Ectodermal cell (in vitro differentiated cells): Measurements from ENCODE around the gene HTR3E.
A peak's percentile ranks its signal among the peaks of the same experiment; 100 is the strongest.

ENCODE experiments used
- H3K27ac ChIP-seq: 2 replicates; pipeline ENCODE4 v1.7.0; 2013; ENCODE audit warnings: mild to moderate bottlenecking, low read depth, low read length; ENCODE audit not compliant: insufficient read depth, poor library complexity, severe bottlenecking
- H3K27me3 ChIP-seq: 2 replicates; pipeline ENCODE4 v1.7.0; 2013; ENCODE audit warnings: mild to moderate bottlenecking, low read length; ENCODE audit not compliant: insufficient read depth, control insufficient read depth, poor library complexity, severe bottlenecking
- H3K36me3 ChIP-seq: one replicate; pipeline ENCODE4 v1.7.0; 2013; ENCODE audit warnings: low read length; ENCODE audit not compliant: control insufficient read depth, insufficient read depth
- H3K4me1 ChIP-seq: one replicate; pipeline ENCODE4 v1.7.0; 2013; ENCODE audit warnings: low read length; ENCODE audit not compliant: control insufficient read depth, insufficient read depth
- H3K4me3 ChIP-seq: 2 replicates; pipeline ENCODE4 v1.7.0; 2013; ENCODE audit warnings: low read depth, low read length, control low read depth; ENCODE audit not compliant: insufficient read depth
- H3K9me3 ChIP-seq: 2 replicates; pipeline ENCODE4 v1.7.0; 2013; ENCODE audit warnings: mild to moderate bottlenecking, low read length, moderate library complexity; ENCODE audit not compliant: control insufficient read depth
- WGBS, 2 experiments: methylation state at CpG; one replicate each; pipeline ENCODE4 v1.1.7; 2013; ENCODE audit warnings: missing lambda C conversion rate in 2 of 2; 5-methylcytosine and 5-hydroxymethylcytosine counted together

The HTR3E gene

GRCh38 chr3:184135149-184135910, 38.5 kb downstream of the HTR3E start, which contains the start of gene EIF2B5:
EIF2B5 (plus strand) TSS chr3:184135358; CDS start chr3:184135386, 28 bp downstream.
- H3K4me1 ChIP-seq, result no peaks in the 10 kb centered on the region
- peaks cover 3% of the 10 kb centered on the region for H3K27me3 ChIP-seq
- peak within 1 kb of the TSS; percentile 72 for H3K4me3 ChIP-seq
- no peaks in the 10 kb centered on the region for H3K9me3 ChIP-seq
- WGBS, 2 experiments, result 0% methylated on average over 56 of the region's 56 CpGs
- no peak within 1 kb of the TSS for H3K27ac ChIP-seq
- H3K36me3 ChIP-seq, result no peaks in the 10 kb centered on the region

DNA sequence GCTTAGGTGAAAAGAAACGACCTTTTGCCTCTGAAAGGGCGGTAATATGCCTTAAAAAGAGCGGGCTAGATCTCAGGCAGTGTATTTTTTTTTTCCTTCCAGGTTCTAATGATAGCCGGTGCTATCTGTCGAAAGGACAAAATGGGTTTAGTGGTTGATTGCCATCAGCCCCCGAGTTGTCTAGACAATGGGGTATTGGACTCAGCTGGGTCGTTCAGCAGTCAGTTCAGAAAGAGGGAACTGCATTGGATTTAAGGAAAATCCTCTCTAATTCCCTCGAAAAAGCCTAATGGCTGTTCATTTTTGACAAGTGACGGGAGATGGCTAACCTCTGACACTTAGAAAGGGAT, 39.0 kb downstream of the HTR3E start:
- H3K4me3 ChIP-seq, result peak overlapping the region; percentile 72
- H3K9me3 ChIP-seq, result no peaks in the 10 kb centered on the region
- WGBS, 2 experiments, result 10 to 13% methylated on average over 9 of the region's 9 CpGs
- no peaks in the 10 kb centered on the region for H3K36me3 ChIP-seq
- no peaks in the 10 kb centered on the region for H3K4me1 ChIP-seq
- no peak overlapping the region for H3K27ac ChIP-seq
- peaks cover 3% of the 10 kb centered on the region for H3K27me3 ChIP-seq

- Histone ChIP-seq H3K27ac (no peak overlapping the region), H3K4me3 (no peak overlapping the region), H3K9me3 (no peaks in the 10 kb centered on the region), H3K27me3 (no peaks in the 10 kb centered on the region), H3K4me1 (no peaks in the 10 kb centered on the region), H3K36me3 (peaks cover 16% of the 10 kb centered on the region)
- 96% methylated on average over 10 of the region's 10 CpGs for WGBS, 2 experiments
Observed at GRCh38 chr3:184140436-184140835, 43.6 kb downstream of the HTR3E start.

GRCh38 chr3:184142199-184142598, 45.3 kb downstream of the HTR3E start:
- Histone ChIP-seq H3K27ac (no peak overlapping the region), H3K9me3 (no peaks in the 10 kb centered on the region), H3K27me3 (no peaks in the 10 kb centered on the region), H3K36me3 (peaks cover 23% of the 10 kb centered on the region), H3K4me1 (no peaks in the 10 kb centered on the region), H3K4me3 (no peak overlapping the region)
- whole genome bisulfite sequencing, 2 experiments, result 96 to 97% methylated on average over 7 of the region's 7 CpGs

- Histone ChIP-seq H3K27ac (no peak overlapping the region), H3K9me3 (no peaks in the 10 kb centered on the region), H3K4me3 (no peak overlapping the region), H3K27me3 (no peaks in the 10 kb centered on the region), H3K4me1 (no peaks in the 10 kb centered on the region), H3K36me3 (peaks cover 23% of the 10 kb centered on the region)
- 91 to 94% methylated on average over 3 of the region's 3 CpGs for WGBS, 2 experiments
Observed at GRCh38 chr3:184143327-184143726, 46.5 kb downstream of the HTR3E start.

DNA sequence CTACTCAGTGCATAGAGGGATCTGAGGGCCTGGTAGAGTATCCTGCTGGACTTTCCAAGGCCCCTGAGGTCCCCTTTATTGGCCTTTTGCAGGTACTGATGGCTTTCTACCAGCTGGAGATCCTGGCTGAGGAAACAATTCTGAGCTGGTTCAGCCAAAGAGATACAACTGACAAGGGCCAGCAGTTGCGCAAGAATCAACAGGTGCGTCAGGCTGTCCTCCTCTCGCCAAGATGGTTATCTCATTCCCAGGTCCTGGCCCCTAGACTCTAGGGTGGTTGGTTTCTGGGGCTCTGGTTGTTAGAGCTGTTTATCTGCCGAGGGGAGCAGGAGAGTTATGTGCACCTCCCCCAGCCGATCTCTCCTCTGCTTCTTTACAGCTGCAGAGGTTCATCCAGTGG, 47.6 kb downstream of the HTR3E start:
- Histone ChIP-seq H3K36me3 (peaks cover 23% of the 10 kb centered on the region), H3K4me3 (no peak overlapping the region), H3K27ac (no peak overlapping the region), H3K27me3 (no peaks in the 10 kb centered on the region), H3K4me1 (no peaks in the 10 kb centered on the region), H3K9me3 (no peaks in the 10 kb centered on the region)
- 94 to 95% methylated on average over 5 of the region's 5 CpGs for WGBS, 2 experiments

DNA sequence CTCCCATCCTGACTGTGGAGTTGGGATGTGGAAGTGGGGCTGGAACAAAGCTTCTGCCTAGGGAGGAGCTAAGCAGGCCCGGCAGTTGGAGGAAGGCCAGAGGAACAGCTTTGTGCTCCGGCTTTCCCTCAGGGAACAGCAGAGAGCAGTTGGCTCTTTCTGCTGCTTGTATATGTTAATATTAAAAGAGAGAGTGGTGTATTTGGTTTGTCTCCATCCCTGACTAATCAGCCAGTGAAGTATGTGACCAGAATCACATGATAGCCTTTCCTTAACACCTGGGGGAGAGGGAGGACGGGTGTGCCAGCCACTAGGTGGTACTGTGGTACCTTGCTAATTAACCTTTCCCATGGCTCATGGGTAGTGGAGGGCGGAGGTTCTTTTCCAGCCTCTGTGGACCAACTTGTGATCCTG, 48.3 kb downstream of the HTR3E start:
- 82 to 86% methylated on average over 4 of the region's 4 CpGs for WGBS, 2 experiments
- Histone ChIP-seq H3K27ac (no peak overlapping the region), H3K27me3 (no peaks in the 10 kb centered on the region), H3K9me3 (no peaks in the 10 kb centered on the region), H3K4me3 (no peak overlapping the region), H3K4me1 (no peaks in the 10 kb centered on the region), H3K36me3 (peaks cover 23% of the 10 kb centered on the region)

DNA sequence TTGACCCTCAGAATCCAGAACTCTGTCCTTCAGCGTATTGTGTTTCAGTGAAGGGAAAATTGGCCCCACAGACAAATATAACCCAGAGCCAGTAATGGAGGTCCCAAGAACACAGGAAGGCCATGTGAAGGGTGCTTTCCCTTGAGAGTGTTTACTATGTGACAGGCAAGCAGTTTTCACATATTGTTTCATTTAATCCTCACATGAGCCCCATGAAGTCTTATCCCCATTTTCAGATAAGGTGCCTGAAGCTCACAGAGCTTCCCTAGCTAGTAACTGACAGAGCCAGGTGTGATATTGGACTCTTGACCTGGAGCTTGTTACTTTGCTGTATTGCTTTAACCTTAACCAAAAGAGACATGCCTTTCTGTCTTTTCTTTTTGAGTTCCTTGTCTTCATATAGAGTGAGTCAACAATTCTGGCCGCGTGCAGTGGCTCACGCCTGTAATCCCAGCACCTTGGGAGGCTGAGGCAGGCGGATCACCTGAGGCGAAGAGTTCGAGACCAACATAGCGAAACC, 48.9 kb downstream of the HTR3E start:
- H3K4me1 ChIP-seq, result no peaks in the 10 kb centered on the region

GRCh38 chr3:184148076-184148475, 51.2 kb downstream of the HTR3E start:
- no peak overlapping the region for H3K4me3 ChIP-seq
- H3K4me1 ChIP-seq, result no peaks in the 10 kb centered on the region
- peaks cover 22% of the 10 kb centered on the region for H3K36me3 ChIP-seq
- no peaks in the 10 kb centered on the region for H3K27me3 ChIP-seq
- H3K27ac ChIP-seq, result no peak overlapping the region
- H3K9me3 ChIP-seq, result no peaks in the 10 kb centered on the region
- WGBS, 2 experiments, result 95 to 98% methylated on average over 3 of the region's 3 CpGs

More for the DNA sequence above, 48.9 kb downstream of the HTR3E start:
- 91 to 93% methylated on average over 8 of the region's 8 CpGs for WGBS, 2 experiments
- peaks cover 23% of the 10 kb centered on the region for H3K36me3 ChIP-seq
- no peaks in the 10 kb centered on the region for H3K9me3 ChIP-seq
- no peaks in the 10 kb centered on the region for H3K27me3 ChIP-seq
- no peak overlapping the region for H3K4me3 ChIP-seq
- H3K27ac ChIP-seq, result no peak overlapping the region

GRCh38 chr3:184149123-184149522, 52.3 kb downstream of the HTR3E start:
- H3K27ac ChIP-seq, result no peak overlapping the region
- no peak overlapping the region for H3K4me3 ChIP-seq
- WGBS, 2 experiments, result 90 to 93% methylated on average over 6 of the region's 6 CpGs
- H3K27me3 ChIP-seq, result no peaks in the 10 kb centered on the region
- H3K36me3 ChIP-seq, result peaks cover 12% of the 10 kb centered on the region
- no peaks in the 10 kb centered on the region for H3K4me1 ChIP-seq
- H3K9me3 ChIP-seq, result no peaks in the 10 kb centered on the region
